ENCODE data around the gene RANGAP1. TPM values are rescaled to one million over a fixed set of nuclear protein-coding genes. Genes with fewer than 3 reads are reported as not detected.

The RANGAP1 gene
- total RNA-seq, 1 donor from 2014 or later = 49.3 TPM

- H3K27me3 Mint-ChIP-seq (ENCODE audit: low read depth) = no peaks in the 10 kb centered on the region
- no peak for DNase-seq (ENCODE audit: low spot score in 2 of 2, unreplicated experiment in 2 of 2)
- no peak overlapping the region for H3K27ac Mint-ChIP-seq
- no peak overlapping the region for H3K4me3 Mint-ChIP-seq
- TF ChIP-seq CTCF (IDR thresholded peaks at IDR 0.05; ENCODE audit: unreplicated experiment) = no peak
- no peaks in the 10 kb centered on the region for H3K4me1 Mint-ChIP-seq
- H3K36me3 Mint-ChIP-seq = peaks cover 44% of the 10 kb centered on the region
- H3K9me3 Mint-ChIP-seq = no peaks in the 10 kb centered on the region
These were observed 44.2 kb upstream of the RANGAP1 start for GRCh38 chr22:41330169-41330568.

- Mint-ChIP-seq H3K36me3 (peaks cover 31% of the 10 kb centered on the region), H3K4me1 (no peaks in the 10 kb centered on the region), H3K4me3 (no peak overlapping the region), H3K9me3 (no peaks in the 10 kb centered on the region), H3K27me3 (ENCODE audit: low read depth) (no peaks in the 10 kb centered on the region), H3K27ac (no peak overlapping the region)
- TF ChIP-seq CTCF (IDR thresholded peaks at IDR 0.05; ENCODE audit: unreplicated experiment) = no peak
- DNase-seq (ENCODE audit: low spot score in 2 of 2, unreplicated experiment in 2 of 2) = no peak
These were observed 41.1 kb upstream of the RANGAP1 start for GRCh38 chr22:41327124-41327523.

GRCh38 chr22:41324821-41325528 is 39.0 kb upstream of the RANGAP1 start:
- H3K36me3 Mint-ChIP-seq = peaks cover 33% of the 10 kb centered on the region
- no peak for TF ChIP-seq CTCF (IDR thresholded peaks at IDR 0.05; ENCODE audit: unreplicated experiment)

GRCh38 chr22:41320416-41321240 is 34.6 kb upstream of the RANGAP1 start:
- Mint-ChIP-seq H3K9me3 (no peaks in the 10 kb centered on the region), H3K4me3 (no peak overlapping the region), H3K36me3 (peaks cover 21% of the 10 kb centered on the region), H3K27me3 (ENCODE audit: low read depth) (no peaks in the 10 kb centered on the region), H3K4me1 (no peaks in the 10 kb centered on the region), H3K27ac (no peak overlapping the region)
- DNase-seq (ENCODE audit: low spot score in 2 of 2, unreplicated experiment in 2 of 2) = no peak
- no peak for TF ChIP-seq CTCF (IDR thresholded peaks at IDR 0.05; ENCODE audit: unreplicated experiment)

More at GRCh38 chr22:41324821-41325528, 39.0 kb upstream of the RANGAP1 start:
- no peak overlapping the region for H3K4me3 Mint-ChIP-seq
- H3K27me3 Mint-ChIP-seq (ENCODE audit: low read depth) = no peaks in the 10 kb centered on the region
- no peak overlapping the region for H3K27ac Mint-ChIP-seq
- DNase-seq (ENCODE audit: low spot score in 2 of 2, unreplicated experiment in 2 of 2) = no peak
- H3K4me1 Mint-ChIP-seq = no peaks in the 10 kb centered on the region
- H3K9me3 Mint-ChIP-seq = no peaks in the 10 kb centered on the region

- no peak overlapping the region for H3K4me3 Mint-ChIP-seq
- H3K9me3 Mint-ChIP-seq = no peaks in the 10 kb centered on the region
- no peaks in the 10 kb centered on the region for H3K27me3 Mint-ChIP-seq (ENCODE audit: low read depth)
- TF ChIP-seq CTCF (IDR thresholded peaks at IDR 0.05; ENCODE audit: unreplicated experiment) = no peak
- H3K27ac Mint-ChIP-seq = no peak overlapping the region
- no peak for DNase-seq (ENCODE audit: low spot score in 2 of 2, unreplicated experiment in 2 of 2)
- H3K36me3 Mint-ChIP-seq = peaks cover 18% of the 10 kb centered on the region
- no peaks in the 10 kb centered on the region for H3K4me1 Mint-ChIP-seq
These were observed 29.6 kb upstream of the RANGAP1 start for GRCh38 chr22:41315586-41315985.
